Immature natural killer cell (primary cell): ENCODE data around the gene ENC1. TPM values are rescaled to one million over a fixed set of nuclear protein-coding genes. Genes with fewer than 3 reads are reported as not detected.

Experiments used
- DNase-seq, 3 donors: peaks; one replicate each; pipeline ENCODE4 v3.0.0; 2022; ENCODE audit warnings: mixed read lengths in 1 of 3
- H3K27ac Mint-ChIP-seq, 6 donors: one replicate each; pipeline ENCODE4 v1.8.0; 2020; ENCODE audit warnings: mixed read lengths in 6 of 6, mild to moderate bottlenecking in 5 of 6, inconsistent platforms in 4 of 6, moderate library complexity in 3 of 6
- H3K27me3 Mint-ChIP-seq, 3 donors: one replicate each; pipeline ENCODE4 v1.8.0; 2020 to 2021; ENCODE audit warnings: low read depth in 3 of 3, mild to moderate bottlenecking in 3 of 3, mixed read lengths in 3 of 3, moderate library complexity in 3 of 3, inconsistent platforms in 1 of 3
- H3K36me3 Mint-ChIP-seq, 3 donors: one replicate each; pipeline ENCODE4 v1.8.0; 2020; ENCODE audit warnings: mixed read lengths in 3 of 3, inconsistent platforms in 2 of 3, mild to moderate bottlenecking in 2 of 3
- H3K4me1 Mint-ChIP-seq, 2 donors: one replicate each; pipeline ENCODE4 v1.8.0; 2020; ENCODE audit warnings: inconsistent platforms in 2 of 2, mild to moderate bottlenecking in 2 of 2, mixed read lengths in 2 of 2, moderate library complexity in 1 of 2
- H3K4me3 Mint-ChIP-seq, 5 donors: one replicate each; pipeline ENCODE4 v1.8.0; 2020; ENCODE audit warnings: mild to moderate bottlenecking in 5 of 5, mixed read lengths in 5 of 5, inconsistent platforms in 3 of 5, moderate library complexity in 3 of 5
- H3K9me3 Mint-ChIP-seq, 6 donors: one replicate each; pipeline ENCODE4 v1.8.0; 2020; ENCODE audit warnings: mild to moderate bottlenecking in 6 of 6, mixed read lengths in 6 of 6, inconsistent platforms in 4 of 6, moderate library complexity in 3 of 6
- polyA plus RNA-seq, 3 donors: library from polyadenylated mRNA; unstranded; fragments of 300-500 nt; fragmentation: Illumina TruSeq; gene quantifications; one replicate each; pipeline ENCODE4 v1.2.3, GENCODE V29; 2021

ENC1 gene
- polyA plus RNA-seq, 3 donors from 2014 or later, result 5.4 to 17.2 (median 12.7) TPM

- peaks cover 7 to 9% (median 7%) of the 10 kb centered on the region in 3 donors for H3K27me3 Mint-ChIP-seq
- peak overlapping the region in 1 of 6 donors; percentile 54 for H3K27ac Mint-ChIP-seq
- peaks cover 8 to 9% of the 10 kb centered on the region in 2 donors for H3K4me1 Mint-ChIP-seq
- no peak for DNase-seq
- H3K9me3 Mint-ChIP-seq, result no peaks in the 10 kb centered on the region
- H3K36me3 Mint-ChIP-seq, result no peaks in the 10 kb centered on the region
- no peak overlapping the region for H3K4me3 Mint-ChIP-seq
These were observed 17.4 kb downstream of the ENC1 start for GRCh38 chr5:74623006-74623611.

- no peaks in the 10 kb centered on the region for H3K36me3 Mint-ChIP-seq
- peaks cover 4 to 7% (median 7%) of the 10 kb centered on the region in 3 donors for H3K27me3 Mint-ChIP-seq
- no peak overlapping the region for H3K4me3 Mint-ChIP-seq
- no peaks in the 10 kb centered on the region for H3K9me3 Mint-ChIP-seq
- no peaks in the 10 kb centered on the region for H3K4me1 Mint-ChIP-seq
- no peak overlapping the region for H3K27ac Mint-ChIP-seq
- no peak for DNase-seq
These were observed 18.4 kb downstream of the ENC1 start for GRCh38 chr5:74622122-74622521.

GRCh38 chr5:74621492-74621891 is 19.0 kb downstream of the ENC1 start:
- H3K4me1 Mint-ChIP-seq, result no peaks in the 10 kb centered on the region
- H3K27ac Mint-ChIP-seq, result no peak overlapping the region
- H3K4me3 Mint-ChIP-seq, result no peak overlapping the region
- no peaks in the 10 kb centered on the region for H3K36me3 Mint-ChIP-seq
- no peaks in the 10 kb centered on the region for H3K9me3 Mint-ChIP-seq
- peaks cover 4 to 8% (median 7%) of the 10 kb centered on the region in 3 donors for H3K27me3 Mint-ChIP-seq
- no peak for DNase-seq

GRCh38 chr5:74619308-74619707 is 21.2 kb downstream of the ENC1 start:
- H3K9me3 Mint-ChIP-seq, result no peaks in the 10 kb centered on the region
- peaks cover 2 to 8% (median 5%) of the 10 kb centered on the region in 3 donors for H3K27me3 Mint-ChIP-seq
- no peak for DNase-seq
- no peaks in the 10 kb centered on the region for H3K4me1 Mint-ChIP-seq
- H3K4me3 Mint-ChIP-seq, result no peak overlapping the region
- no peaks in the 10 kb centered on the region for H3K36me3 Mint-ChIP-seq
- H3K27ac Mint-ChIP-seq, result no peak overlapping the region

GRCh38 chr5:74618106-74618505 is 22.4 kb downstream of the ENC1 start:
- H3K27ac Mint-ChIP-seq, result peak overlapping the region in 3 of 6 donors; percentile 37 to 79 (median 68)
- H3K9me3 Mint-ChIP-seq, result no peaks in the 10 kb centered on the region
- H3K4me1 Mint-ChIP-seq, result no peaks in the 10 kb centered on the region
- no peak overlapping the region for H3K4me3 Mint-ChIP-seq
- peaks cover 2 to 8% (median 7%) of the 10 kb centered on the region in 3 donors for H3K27me3 Mint-ChIP-seq
- H3K36me3 Mint-ChIP-seq, result no peaks in the 10 kb centered on the region
- DNase-seq, result no peak

- Mint-ChIP-seq H3K27me3 (peaks cover 2 to 8% (median 7%) of the 10 kb centered on the region in 3 donors), H3K4me1 (no peaks in the 10 kb centered on the region), H3K36me3 (no peaks in the 10 kb centered on the region), H3K4me3 (no peak overlapping the region), H3K9me3 (no peaks in the 10 kb centered on the region), H3K27ac (peak overlapping the region in 1 of 6 donors; percentile 38)
- DNase-seq, result no peak
These were observed 23.3 kb downstream of the ENC1 start for GRCh38 chr5:74617202-74617601.

GRCh38 chr5:74616236-74617146 is 24.0 kb downstream of the ENC1 start:
- no peaks in the 10 kb centered on the region for H3K36me3 Mint-ChIP-seq
- H3K4me1 Mint-ChIP-seq, result no peaks in the 10 kb centered on the region
- H3K27ac Mint-ChIP-seq, result no peak overlapping the region
- no peaks in the 10 kb centered on the region for H3K9me3 Mint-ChIP-seq
- no peak for DNase-seq
- peaks cover 2 to 8% (median 7%) of the 10 kb centered on the region in 3 donors for H3K27me3 Mint-ChIP-seq
- H3K4me3 Mint-ChIP-seq, result no peak overlapping the region

DNA sequence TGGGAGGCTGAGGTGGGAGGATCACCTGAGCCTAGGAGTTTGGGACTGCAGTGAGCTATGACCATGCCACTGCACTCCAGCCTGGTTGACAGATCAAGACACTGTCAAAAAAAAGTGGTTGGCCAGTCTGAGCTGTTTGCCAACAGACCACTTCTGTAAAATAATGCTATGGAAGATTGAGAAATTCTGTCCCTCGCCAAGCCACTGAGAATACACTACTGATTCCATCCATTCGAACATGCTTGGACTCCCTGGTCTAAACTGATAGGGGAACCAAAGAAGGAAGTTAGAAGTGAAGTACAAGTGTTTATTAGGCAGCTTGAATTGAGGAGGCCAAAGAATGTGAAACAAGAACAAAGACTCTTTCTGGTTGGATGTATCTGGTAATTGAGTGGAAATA is 27.2 kb downstream of the ENC1 start:
- H3K9me3 Mint-ChIP-seq, result no peaks in the 10 kb centered on the region

DNA sequence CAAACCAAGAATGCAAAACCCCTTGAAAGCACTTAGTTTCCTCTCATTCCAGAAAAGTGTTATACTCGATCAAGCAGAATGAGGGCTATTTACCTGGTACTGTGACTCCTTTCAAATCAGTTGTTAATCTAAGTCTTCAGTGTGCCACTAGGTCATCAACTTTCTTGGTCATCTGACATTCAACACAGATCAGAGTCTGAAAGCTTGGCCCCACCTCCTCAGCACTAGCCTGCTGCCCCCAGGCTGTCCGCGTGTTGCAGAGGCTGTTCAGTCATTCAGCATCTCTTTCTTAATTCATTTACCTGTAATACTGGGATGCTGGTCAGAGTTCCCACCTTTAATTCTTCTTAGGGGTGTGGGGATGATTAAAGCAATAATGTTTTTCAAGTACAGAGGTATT is 28.5 kb downstream of the ENC1 start:
- no peaks in the 10 kb centered on the region for H3K36me3 Mint-ChIP-seq
- H3K27ac Mint-ChIP-seq, result no peak overlapping the region
- H3K4me3 Mint-ChIP-seq, result no peak overlapping the region
- peaks cover 0 to 3% (median under 1%) of the 10 kb centered on the region in 3 donors for H3K27me3 Mint-ChIP-seq
- H3K4me1 Mint-ChIP-seq, result no peaks in the 10 kb centered on the region
- no peak for DNase-seq
- no peaks in the 10 kb centered on the region for H3K9me3 Mint-ChIP-seq

More for the DNA sequence above, 27.2 kb downstream of the ENC1 start:
- H3K4me3 Mint-ChIP-seq, result no peak overlapping the region
- H3K36me3 Mint-ChIP-seq, result no peaks in the 10 kb centered on the region
- DNase-seq, result no peak
- H3K4me1 Mint-ChIP-seq, result no peaks in the 10 kb centered on the region
- H3K27me3 Mint-ChIP-seq, result peaks cover 0 to 3% (median 2%) of the 10 kb centered on the region in 3 donors
- no peak overlapping the region for H3K27ac Mint-ChIP-seq

GRCh38 chr5:74608736-74609601 is 31.6 kb downstream of the ENC1 start:
- Mint-ChIP-seq H3K9me3 (no peaks in the 10 kb centered on the region), H3K27ac (no peak overlapping the region), H3K36me3 (no peaks in the 10 kb centered on the region), H3K4me1 (no peaks in the 10 kb centered on the region), H3K27me3 (peaks cover 0 to 3% (median 0%) of the 10 kb centered on the region in 3 donors), H3K4me3 (no peak overlapping the region)
- no peak for DNase-seq

DNA sequence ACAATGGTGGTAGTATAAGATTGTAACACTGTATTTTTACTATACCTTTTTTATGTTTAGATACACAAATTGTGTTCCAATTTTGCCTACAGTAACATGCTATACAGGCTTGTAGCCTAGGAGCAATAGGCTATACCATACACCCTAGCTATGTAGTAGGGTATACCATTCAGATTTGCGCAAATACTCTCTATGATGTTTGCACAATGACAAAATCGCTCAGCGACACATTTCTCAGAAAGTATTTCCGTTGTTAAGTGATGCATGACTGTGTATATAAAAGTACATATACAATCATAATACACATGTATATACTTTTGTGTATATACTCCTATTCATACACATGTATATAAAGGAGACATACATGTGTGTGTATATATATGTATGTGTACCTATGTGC is 34.8 kb downstream of the ENC1 start:
- peaks cover 0 to 2% (median 0%) of the 10 kb centered on the region in 6 donors for H3K9me3 Mint-ChIP-seq
- DNase-seq, result no peak
- H3K4me1 Mint-ChIP-seq, result no peaks in the 10 kb centered on the region
- no peaks in the 10 kb centered on the region for H3K27me3 Mint-ChIP-seq
- H3K36me3 Mint-ChIP-seq, result no peaks in the 10 kb centered on the region
- no peak overlapping the region for H3K4me3 Mint-ChIP-seq
- no peak overlapping the region for H3K27ac Mint-ChIP-seq

DNA sequence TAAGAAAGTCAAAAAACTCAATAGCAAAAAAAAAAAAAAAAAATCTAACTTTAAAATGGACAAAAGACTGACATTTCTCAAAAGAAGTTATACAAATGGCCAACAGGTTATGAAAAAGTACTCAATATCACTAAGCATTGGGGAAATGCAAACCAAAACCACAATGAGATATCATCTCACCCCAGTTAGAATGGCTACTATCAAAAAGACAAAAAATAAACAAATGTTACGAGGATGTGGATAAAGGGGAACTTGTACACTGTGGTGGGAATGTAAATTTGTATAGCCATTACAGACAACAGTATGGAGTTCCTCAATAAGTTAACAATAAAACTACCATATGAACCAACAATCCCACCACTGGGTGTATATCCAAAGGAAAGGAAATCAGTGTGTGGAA is 37.2 kb downstream of the ENC1 start:
- Mint-ChIP-seq H3K27ac (no peak overlapping the region), H3K9me3 (peaks cover 0 to 2% (median 0%) of the 10 kb centered on the region in 6 donors), H3K4me3 (no peak overlapping the region), H3K27me3 (peaks cover 0 to 2% (median 0%) of the 10 kb centered on the region in 3 donors), H3K36me3 (no peaks in the 10 kb centered on the region), H3K4me1 (no peaks in the 10 kb centered on the region)
- DNase-seq, result no peak

DNA sequence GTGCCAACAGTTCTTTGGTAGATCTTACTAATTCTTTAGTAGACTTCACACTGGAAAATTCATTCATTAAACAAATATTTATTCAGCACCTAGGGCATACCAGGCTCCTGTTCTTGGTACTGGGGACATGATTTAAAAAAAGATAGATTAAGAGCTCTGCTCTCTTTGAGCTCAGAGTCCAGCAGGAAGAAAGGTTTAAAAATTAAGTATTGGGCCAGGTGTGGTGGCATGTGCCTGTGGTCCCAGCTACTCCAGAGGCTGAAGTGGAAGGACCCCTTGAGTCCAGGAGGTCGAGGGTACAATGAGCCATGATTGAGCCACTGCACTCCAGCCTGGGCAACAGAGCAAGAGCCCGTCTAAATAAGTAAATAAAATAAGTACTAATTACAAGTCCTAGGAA is 41.4 kb downstream of the ENC1 start:
- Mint-ChIP-seq H3K4me1 (no peaks in the 10 kb centered on the region), H3K4me3 (no peak overlapping the region), H3K27ac (no peak overlapping the region), H3K27me3 (peaks cover 0 to 5% (median 3%) of the 10 kb centered on the region in 3 donors), H3K36me3 (no peaks in the 10 kb centered on the region), H3K9me3 (peaks cover 0 to 2% (median 0%) of the 10 kb centered on the region in 6 donors)
- DNase-seq, result no peak
